IPS DF 6.9 (cell line): Measurements from ENCODE around the gene PSMB4.
"Not testable (repeated sequence)": the region's sequence is repeated elsewhere in the genome, so short reads cannot be mapped to it uniquely, and the experiment has no call there.

Source experiments
- DNase-seq: peaks from one replicate; pipeline ENCODE4 v3.0.0-alpha.2; 2013; ENCODE audit warnings: low read depth, low spot score
- H3K27ac ChIP-seq: one replicate; pipeline ENCODE4 v1.5.1; 2013; ENCODE audit warnings: low read length, control low read depth
- H3K27me3 ChIP-seq: 2 replicates; pipeline ENCODE4 v1.6.1; 2013; ENCODE audit warnings: mild to moderate bottlenecking, low read length; ENCODE audit not compliant: control insufficient read depth, insufficient read depth
- H3K36me3 ChIP-seq: 2 replicates; pipeline ENCODE4 v1.6.1; 2013; ENCODE audit warnings: low read length; ENCODE audit not compliant: control insufficient read depth, insufficient read depth
- H3K4me1 ChIP-seq: 2 replicates; pipeline ENCODE4 v1.6.1; 2013; ENCODE audit warnings: low read length; ENCODE audit not compliant: control insufficient read depth, insufficient read depth
- H3K4me3 ChIP-seq: 2 replicates; pipeline ENCODE4 v1.5.1; 2013; ENCODE audit warnings: mild to moderate bottlenecking, low read length
- H3K9me3 ChIP-seq: 2 replicates; pipeline ENCODE4 v1.6.1; 2013; ENCODE audit warnings: low read length, inconsistent platforms; ENCODE audit not compliant: control insufficient read depth, insufficient read depth
- WGBS: extraction: QIAGEN DNeasy Blood & Tissue Kit; methylation state at CpG from one replicate; pipeline ENCODE4 v1.1.7; 2013; ENCODE audit warnings: mixed read lengths, missing lambda C conversion rate; ENCODE audit not compliant: insufficient read length, insufficient coverage; 5-methylcytosine and 5-hydroxymethylcytosine counted together

Gene PSMB4

DNA sequence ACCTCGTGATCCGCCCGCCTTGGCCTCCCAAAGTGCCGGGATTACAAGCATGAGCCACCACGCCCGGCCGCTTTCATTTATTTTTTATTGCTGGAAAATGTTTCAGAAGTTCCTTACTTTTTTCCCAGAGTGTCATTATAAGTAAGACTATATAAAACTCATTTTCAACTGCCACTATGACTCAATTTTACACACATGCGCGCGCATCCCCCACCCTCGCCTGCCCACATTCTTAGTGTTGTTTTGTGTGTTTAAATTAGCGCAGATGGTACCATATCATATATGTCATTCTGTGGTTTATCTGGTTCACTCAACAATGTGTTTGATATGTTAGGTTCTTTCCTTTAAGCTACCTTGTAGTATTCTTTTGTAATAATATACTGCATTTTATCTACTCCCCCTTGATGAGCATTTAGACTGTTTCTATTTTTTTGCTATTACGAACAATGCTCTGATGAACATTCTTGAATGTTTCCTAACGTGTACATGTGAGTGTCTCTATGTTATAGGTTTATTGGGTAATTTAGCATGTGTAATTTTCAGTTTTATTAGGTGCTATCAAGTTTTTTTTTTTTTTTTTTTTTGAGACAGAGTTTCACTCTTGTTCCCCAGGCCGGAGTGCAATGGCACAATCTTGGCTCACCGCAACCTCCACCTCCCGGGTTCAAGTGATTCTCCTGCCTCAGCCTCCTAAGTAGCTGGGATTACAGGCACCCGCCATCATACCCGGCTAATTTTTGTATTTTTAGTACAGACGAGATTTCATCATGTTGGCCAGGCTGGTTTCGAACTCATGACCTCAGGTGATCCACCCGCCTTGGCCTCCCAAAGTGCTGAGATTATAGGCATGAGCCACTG, 8.9 kb upstream of the PSMB4 start:
- not testable (repeated sequence) for H3K9me3 ChIP-seq, DNase-seq
- WGBS, result no CpG with 5 or more reads among the region's 22 CpGs

DNA sequence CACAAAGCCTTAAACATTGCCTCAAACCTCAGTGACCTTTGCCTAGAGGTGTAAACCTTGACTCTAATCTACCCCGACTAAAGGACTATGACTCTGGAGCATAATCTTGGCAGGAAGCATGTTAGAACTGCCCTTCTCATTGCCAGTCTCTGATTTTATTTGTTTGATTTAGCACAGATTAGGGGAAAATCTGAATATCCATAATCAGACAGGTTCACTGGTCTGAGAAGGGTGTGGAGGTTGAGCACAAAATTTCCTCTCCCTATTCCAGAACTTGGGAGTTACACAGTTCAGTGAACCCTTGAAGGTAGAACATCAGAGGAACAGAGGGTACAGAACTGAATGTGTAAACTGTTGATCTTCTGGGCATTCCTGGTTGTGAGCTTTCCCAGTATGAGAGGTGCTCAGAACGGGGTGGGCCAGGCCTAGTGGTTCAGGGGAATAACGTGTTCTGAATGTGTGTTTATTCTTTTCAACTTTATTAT, 8.3 kb upstream of the PSMB4 start:
- no peak overlapping the region for H3K27ac ChIP-seq
- no peaks in the 10 kb centered on the region for H3K4me1 ChIP-seq
- H3K36me3 ChIP-seq, result no peaks in the 10 kb centered on the region
- H3K27me3 ChIP-seq, result no peaks in the 10 kb centered on the region
- no peaks in the 10 kb centered on the region for H3K9me3 ChIP-seq
- H3K4me3 ChIP-seq, result no peak overlapping the region
- DNase-seq, result no peak
- no CpG with 5 or more reads among the region's 3 CpGs for WGBS

More for the DNA sequence above, 8.9 kb upstream of the PSMB4 start:
- H3K27me3 ChIP-seq, H3K4me1 ChIP-seq, H3K4me3 ChIP-seq, H3K27ac ChIP-seq, H3K36me3 ChIP-seq: not testable (repeated sequence)

DNA sequence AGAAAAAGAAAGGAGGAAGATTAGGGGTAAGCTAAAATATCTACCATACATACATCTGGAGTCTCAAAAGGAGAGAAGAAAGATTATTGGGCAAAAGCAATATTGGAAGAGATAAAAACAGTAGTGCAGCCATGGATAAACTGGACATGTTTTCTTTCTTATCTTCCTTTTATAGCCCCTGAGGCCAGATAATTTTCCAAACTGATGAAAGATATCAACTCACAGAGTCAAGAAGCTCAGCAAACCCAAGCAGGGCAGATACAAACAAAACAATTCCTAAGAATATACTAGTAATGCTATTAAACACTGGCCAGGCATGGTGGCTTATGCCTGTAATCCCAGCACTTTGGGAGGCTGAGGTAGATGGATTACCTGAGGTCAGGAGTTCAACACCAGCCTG, 5.8 kb upstream of the PSMB4 start:
- Histone ChIP-seq H3K4me3 (no peak overlapping the region), H3K9me3 (no peaks in the 10 kb centered on the region), H3K4me1 (no peaks in the 10 kb centered on the region), H3K36me3 (no peaks in the 10 kb centered on the region), H3K27me3 (no peaks in the 10 kb centered on the region), H3K27ac (no peak overlapping the region)
- DNase-seq, result no peak

DNA sequence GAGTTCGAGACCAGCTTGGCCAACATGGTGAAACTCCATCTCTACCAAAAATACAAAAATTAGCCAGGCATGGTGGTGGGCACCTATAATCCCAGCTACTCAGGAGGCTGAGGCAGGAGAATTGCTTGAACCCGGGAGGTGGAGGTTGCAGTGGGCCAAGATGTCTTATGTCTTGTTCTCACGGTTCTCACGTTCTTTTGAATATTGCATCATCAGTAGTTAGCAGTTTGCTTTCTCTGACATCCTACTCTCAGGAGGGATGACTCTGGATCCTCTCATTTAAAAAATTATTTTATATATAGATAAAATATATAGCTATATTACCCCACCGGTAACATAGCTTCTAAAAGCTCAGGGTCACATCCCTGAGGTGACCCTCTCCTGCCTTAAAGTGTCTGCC, 3.1 kb upstream of the PSMB4 start:
- not testable (repeated sequence) for DNase-seq, H3K9me3 ChIP-seq, H3K27ac ChIP-seq, H3K4me3 ChIP-seq, H3K4me1 ChIP-seq, H3K27me3 ChIP-seq, H3K36me3 ChIP-seq
- no CpG with 5 or more reads among the region's 5 CpGs for WGBS

DNA sequence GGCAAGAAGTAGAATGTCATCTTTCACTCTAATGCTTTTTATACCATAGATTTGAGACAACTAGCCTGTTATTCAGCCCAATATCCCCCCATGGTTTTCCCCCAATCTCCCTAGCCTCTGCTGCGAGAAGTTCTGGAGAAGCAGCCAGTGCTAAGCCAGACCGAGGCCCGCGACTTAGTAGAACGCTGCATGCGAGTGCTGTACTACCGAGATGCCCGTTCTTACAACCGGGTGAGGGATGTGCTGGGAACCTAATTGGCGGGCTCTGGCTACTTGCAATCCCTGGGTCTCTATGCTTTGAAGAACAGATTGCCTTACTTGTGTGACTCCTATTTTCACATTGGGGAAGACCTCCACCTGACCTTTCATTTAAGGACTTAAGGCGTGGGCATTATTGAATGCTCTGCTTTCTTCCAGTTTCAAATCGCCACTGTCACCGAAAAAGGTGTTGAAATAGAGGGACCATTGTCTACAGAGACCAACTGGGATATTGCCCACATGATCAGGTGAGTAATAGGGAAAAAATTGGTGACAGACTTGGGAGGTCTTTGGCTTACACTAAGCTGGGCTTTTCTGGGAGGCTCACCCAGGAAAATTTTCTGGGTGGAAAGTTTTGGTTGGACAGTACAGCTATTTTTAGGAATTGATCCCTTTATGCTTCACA, 1.9 kb downstream of the PSMB4 start:
- no peaks in the 10 kb centered on the region for H3K4me1 ChIP-seq
- DNase-seq, result no peak
- no peak overlapping the region for H3K27ac ChIP-seq
- H3K9me3 ChIP-seq, result no peaks in the 10 kb centered on the region
- no peak overlapping the region for H3K4me3 ChIP-seq
- no peaks in the 10 kb centered on the region for H3K27me3 ChIP-seq
- H3K36me3 ChIP-seq, result peaks cover 19% of the 10 kb centered on the region
- no CpG with 5 or more reads among the region's 13 CpGs for WGBS

DNA sequence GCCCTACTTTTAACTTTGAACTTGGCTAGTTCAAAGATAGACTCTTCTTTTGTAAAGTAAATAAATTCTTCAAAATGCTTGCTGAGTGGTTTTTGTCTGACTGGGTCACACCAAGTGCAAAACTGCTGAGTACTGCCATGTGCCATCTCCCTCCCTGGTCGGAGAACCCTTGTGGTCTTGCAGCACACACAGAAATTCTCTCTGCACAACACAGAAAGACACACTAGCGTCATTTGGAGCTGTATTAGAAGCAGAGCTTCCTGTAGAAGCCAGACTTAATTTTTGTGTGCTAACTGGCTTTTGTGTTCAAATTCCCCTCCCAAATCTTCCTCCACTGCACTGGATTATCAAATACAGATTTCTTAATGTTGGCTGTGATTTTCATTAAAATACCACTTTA, 2.5 kb downstream of the PSMB4 start:
- DNase-seq, result no peak
- H3K9me3 ChIP-seq, result no peaks in the 10 kb centered on the region
- no peaks in the 10 kb centered on the region for H3K4me1 ChIP-seq
- H3K4me3 ChIP-seq, result no peak overlapping the region
- peaks cover 23% of the 10 kb centered on the region for H3K36me3 ChIP-seq
- no CpG with 5 or more reads among the region's 2 CpGs for WGBS
- H3K27me3 ChIP-seq, result no peaks in the 10 kb centered on the region
- no peak overlapping the region for H3K27ac ChIP-seq

DNA sequence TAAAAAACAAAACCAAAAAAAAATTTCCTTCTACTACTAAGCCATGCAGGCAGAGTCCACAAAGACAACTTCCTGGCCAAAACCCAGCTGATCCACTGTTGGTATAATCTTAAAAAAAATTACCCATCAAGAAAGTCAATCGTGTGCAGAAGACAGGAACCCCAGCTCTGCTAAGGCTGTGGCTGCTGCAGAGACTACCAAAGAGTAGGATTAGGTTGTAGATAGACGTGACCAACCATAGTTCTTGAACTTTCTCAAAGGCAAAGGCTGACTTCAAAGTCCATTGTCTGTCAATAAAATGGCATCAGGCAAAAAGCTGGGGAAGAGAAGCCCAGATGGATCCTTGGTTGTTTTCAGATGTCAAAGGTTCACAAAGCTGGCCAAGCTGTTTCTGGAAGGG, 3.4 kb downstream of the PSMB4 start:
- DNase-seq, result no peak
- WGBS, result no CpG with 5 or more reads among the region's 2 CpGs
- Histone ChIP-seq H3K9me3 (no peaks in the 10 kb centered on the region), H3K4me1 (no peaks in the 10 kb centered on the region), H3K27ac (no peak overlapping the region), H3K36me3 (peaks cover 23% of the 10 kb centered on the region), H3K27me3 (no peaks in the 10 kb centered on the region), H3K4me3 (no peak overlapping the region)

DNA sequence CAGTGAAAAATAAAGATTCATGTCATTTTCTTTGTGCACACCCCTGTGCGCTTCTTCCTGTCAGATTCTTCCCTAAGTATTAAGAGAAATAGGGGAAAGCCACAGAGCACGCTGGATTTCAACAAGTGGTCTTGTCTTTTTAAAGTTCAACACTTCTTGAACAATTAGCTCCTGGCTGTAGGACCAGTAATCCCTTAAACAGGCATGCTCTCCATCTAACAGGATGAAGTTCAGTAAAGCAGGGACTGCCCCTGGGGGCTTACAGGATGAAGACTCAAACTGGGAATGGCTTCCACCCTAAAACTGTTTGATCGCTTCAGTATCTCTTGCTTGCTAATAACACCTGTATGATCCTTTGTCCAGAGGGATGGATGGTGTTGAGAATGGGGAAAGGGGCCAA, 4.2 kb downstream of the PSMB4 start:
- Histone ChIP-seq H3K27me3 (no peaks in the 10 kb centered on the region), H3K4me1 (no peaks in the 10 kb centered on the region), H3K4me3 (no peak overlapping the region), H3K36me3 (peaks cover 31% of the 10 kb centered on the region), H3K9me3 (no peaks in the 10 kb centered on the region), H3K27ac (no peak overlapping the region)
- DNase-seq, result no peak
- WGBS, result no CpG with 5 or more reads among the region's 3 CpGs

DNA sequence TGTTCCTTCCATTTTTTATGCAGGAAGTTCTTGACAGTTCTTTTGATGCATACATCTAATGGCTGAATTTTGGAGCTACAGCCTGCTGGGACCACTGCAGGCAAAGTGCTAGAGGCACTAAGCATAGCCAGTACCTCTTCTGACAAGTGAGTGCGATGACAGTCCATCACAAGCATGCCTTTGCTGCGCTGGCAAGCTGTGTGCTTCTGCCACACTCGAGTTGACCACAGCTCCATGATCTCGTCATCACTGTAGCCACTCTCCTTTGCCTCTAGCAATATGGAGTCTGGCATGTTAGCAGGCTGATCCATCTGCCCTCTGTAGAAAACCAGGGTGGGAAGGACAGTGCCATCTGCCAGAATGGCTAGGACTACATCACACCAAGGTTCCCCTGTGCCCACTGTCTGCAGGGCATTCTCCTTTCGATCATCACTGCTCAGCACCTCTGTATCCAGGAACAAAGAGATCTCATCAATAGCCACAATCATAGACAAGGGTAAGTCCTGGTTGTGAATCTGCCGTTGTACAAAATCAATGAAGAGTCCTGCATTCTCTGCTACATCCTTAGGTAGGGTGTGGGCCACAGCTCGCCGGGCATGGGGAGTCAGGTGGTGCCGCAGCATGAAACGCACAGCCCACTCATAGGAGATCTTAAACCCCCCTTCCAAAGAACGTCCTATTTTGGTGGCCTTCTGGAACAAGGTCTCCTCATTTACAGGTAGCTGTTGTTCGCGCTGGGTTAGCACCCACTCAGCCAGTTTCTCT, 6.0 kb downstream of the PSMB4 start:
- no peak for DNase-seq
- H3K36me3 ChIP-seq, result peaks cover 35% of the 10 kb centered on the region
- H3K4me3 ChIP-seq, result no peak overlapping the region
- H3K27me3 ChIP-seq, result no peaks in the 10 kb centered on the region
- WGBS, result no CpG with 5 or more reads among the region's 13 CpGs
- H3K27ac ChIP-seq, result no peak overlapping the region
- no peaks in the 10 kb centered on the region for H3K4me1 ChIP-seq
- H3K9me3 ChIP-seq, result no peaks in the 10 kb centered on the region

DNA sequence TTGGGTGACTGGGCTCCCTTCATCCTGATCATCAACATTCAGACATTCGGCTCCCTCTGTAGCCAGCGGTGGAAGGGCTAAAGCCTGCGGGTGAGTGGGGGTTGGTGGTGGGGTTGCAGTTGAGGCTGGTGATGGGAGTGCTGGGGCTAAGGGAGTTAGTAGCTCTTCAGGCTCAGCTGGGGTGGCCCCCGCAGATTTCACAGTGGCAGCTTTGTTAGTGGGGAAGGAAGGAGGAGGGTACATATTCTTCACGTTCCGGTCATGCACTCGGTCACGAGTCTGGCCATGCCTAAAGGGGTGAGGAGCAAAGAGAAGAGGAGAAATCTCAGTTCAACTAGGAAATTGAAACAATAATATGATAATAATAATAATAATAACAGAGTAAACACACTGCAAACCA, 6.8 kb downstream of the PSMB4 start:
- DNase-seq, result no peak
- H3K9me3 ChIP-seq, result no peaks in the 10 kb centered on the region
- H3K4me1 ChIP-seq, result no peaks in the 10 kb centered on the region
- no peak overlapping the region for H3K4me3 ChIP-seq
- peaks cover 33% of the 10 kb centered on the region for H3K36me3 ChIP-seq
- H3K27ac ChIP-seq, result no peak overlapping the region
- no CpG with 5 or more reads among the region's 8 CpGs for WGBS
- no peaks in the 10 kb centered on the region for H3K27me3 ChIP-seq
